GM23338 (cell line): ENCODE results near the gene NFAT5. TPM values are rescaled to one million over a fixed set of nuclear protein-coding genes. Genes with fewer than 3 reads are reported as not detected.
"Not testable (repeated sequence)": the region's sequence is repeated elsewhere in the genome, so short reads cannot be mapped to it uniquely, and the experiment has no call there.

Source experiments
- ATAC-seq: fragments of 200-7000 bp; cut with Tn5 transposase; 3 replicates; pipeline ENCODE4 v1.9.1; 2020
- DNase-seq: peaks from one replicate; pipeline ENCODE4 v3.0.0-alpha.2; 2015; ENCODE audit warnings: low spot score
- H2AFZ ChIP-seq: fragments of 200-600 bp; sonication (generic); 2 replicates; pipeline ENCODE4 v1.8.0; 2016; ENCODE audit warnings: antibody characterized with exemption, mild to moderate bottlenecking, moderate library complexity
- H3F3A ChIP-seq: fragments of 200-600 bp; sonication (generic); replicated peaks from 2 replicates; pipeline ENCODE4 v1.8.0; 2017; ENCODE audit warnings: antibody characterized with exemption, mixed run types, low read depth
- H3K27ac ChIP-seq: fragments of 200-600 bp; sonication (generic); 2 replicates; pipeline ENCODE4 v1.6.1; 2016; ENCODE audit warnings: low read depth
- H3K27me3 ChIP-seq: fragments of 200-600 bp; sonication (generic); 2 replicates; pipeline ENCODE4 v1.8.0; 2016; ENCODE audit warnings: mild to moderate bottlenecking, mixed run types, moderate library complexity; ENCODE audit not compliant: insufficient read depth
- H3K36me3 ChIP-seq: fragments of 200-600 bp; sonication (generic); 2 replicates; pipeline ENCODE4 v1.8.0; 2016; ENCODE audit warnings: mild to moderate bottlenecking; ENCODE audit not compliant: insufficient read depth
- H3K4me1 ChIP-seq: fragments of 200-600 bp; sonication (generic); 2 replicates; pipeline ENCODE4 v1.8.0; 2016; ENCODE audit warnings: mild to moderate bottlenecking, moderate library complexity; ENCODE audit not compliant: insufficient read depth
- H3K4me2 ChIP-seq: fragments of 200-600 bp; sonication (generic); 2 replicates; pipeline ENCODE4 v1.7.1; 2017; ENCODE audit warnings: mixed run types
- H3K4me3 ChIP-seq: fragments of 200-600 bp; sonication (generic); 2 replicates; pipeline ENCODE4 v1.6.1; 2016; ENCODE audit warnings: mixed run types
- H3K79me2 ChIP-seq: fragments of 200-600 bp; sonication (generic); replicated peaks from 2 replicates; pipeline ENCODE4 v1.8.0; 2017; ENCODE audit warnings: mild to moderate bottlenecking; ENCODE audit not compliant: insufficient read depth
- H3K9me2 ChIP-seq: fragments of 200-600 bp; sonication (generic); 2 replicates; pipeline ENCODE4 v1.8.0; 2017; ENCODE audit not compliant: insufficient read depth
- H4K20me1 ChIP-seq: fragments of 200-600 bp; sonication (generic); replicated peaks from 2 replicates; pipeline ENCODE4 v1.8.0; 2017; ENCODE audit warnings: mild to moderate bottlenecking; ENCODE audit not compliant: insufficient read depth
- H3K27ac Mint-ChIP-seq: 2 replicates; pipeline ENCODE4 v1.8.0; 2020; ENCODE audit warnings: inconsistent platforms, mild to moderate bottlenecking, moderate library complexity, mixed read lengths
- H3K27me3 Mint-ChIP-seq: 3 replicates; pipeline ENCODE4 v1.8.0; 2022; ENCODE audit warnings: low read depth, mild to moderate bottlenecking, moderate library complexity, mixed read lengths, inconsistent platforms; ENCODE audit not compliant: insufficient read depth, poor library complexity
- H3K36me3 Mint-ChIP-seq: 3 replicates; pipeline ENCODE4 v1.8.0; 2021; ENCODE audit warnings: low read depth, mild to moderate bottlenecking, inconsistent platforms, moderate library complexity, mixed read lengths
- H3K4me1 Mint-ChIP-seq: 3 replicates; pipeline ENCODE4 v1.8.0; 2020; ENCODE audit warnings: mild to moderate bottlenecking, inconsistent platforms, mixed read lengths
- H3K4me3 Mint-ChIP-seq: 3 replicates; pipeline ENCODE4 v1.8.0; 2021; ENCODE audit warnings: moderate library complexity, mild to moderate bottlenecking, inconsistent platforms, mixed read lengths
- H3K9me3 Mint-ChIP-seq: 3 replicates; pipeline ENCODE4 v1.8.0; 2020; ENCODE audit warnings: moderate library complexity, mild to moderate bottlenecking, inconsistent platforms, mixed read lengths
- CREB1 ChIP-seq: fragments of 250-450 bp; sonication (Bioruptor Pico); IDR thresholded peaks from 2 replicates; pipeline ENCODE4 v1.5.0; 2020; ENCODE audit warnings: low read depth, mild to moderate bottlenecking, moderate library complexity
- ETS1 ChIP-seq: IDR thresholded peaks from 2 replicates; pipeline ENCODE4 v1.6.1; 2016; ENCODE audit warnings: antibody characterized with exemption
- EZH2 ChIP-seq: fragments of 200-600 bp; sonication (generic); IDR thresholded peaks from one replicate; pipeline ENCODE4 v1.8.0; 2017; ENCODE audit warnings: antibody characterized with exemption, mild to moderate bottlenecking, low read depth; ENCODE audit not compliant: unreplicated experiment
- EZH2phosphoT487 ChIP-seq: fragments of 200-600 bp; sonication (generic); IDR thresholded peaks from one replicate; pipeline ENCODE4 v1.8.1; 2018; ENCODE audit warnings: antibody characterized with exemption; ENCODE audit not compliant: unreplicated experiment
- JUNB ChIP-seq: IDR thresholded peaks from one replicate; pipeline ENCODE4 v1.6.1; 2016; ENCODE audit warnings: antibody characterized with exemption; ENCODE audit not compliant: unreplicated experiment
- NANOG ChIP-seq: IDR thresholded peaks from 2 replicates; pipeline ENCODE4 v1.6.1; 2016; ENCODE audit warnings: antibody characterized with exemption, borderline replicate concordance
- POLR2AphosphoS5 ChIP-seq: IDR thresholded peaks from 2 replicates; pipeline ENCODE4 v1.6.1; 2016; ENCODE audit warnings: antibody characterized with exemption, low read depth
- REST ChIP-seq: IDR thresholded peaks from one replicate; pipeline ENCODE4 v1.6.1; 2018; ENCODE audit warnings: antibody characterized with exemption; ENCODE audit not compliant: unreplicated experiment
- STAT1 ChIP-seq: IDR thresholded peaks from one replicate; pipeline ENCODE4 v1.6.1; 2016; ENCODE audit warnings: antibody characterized with exemption; ENCODE audit not compliant: unreplicated experiment
- ZNF114 ChIP-seq: fragments of 250-450 bp; sonication (Bioruptor Pico); IDR thresholded peaks from 2 replicates; pipeline ENCODE4 v1.5.0; 2020; ENCODE audit warnings: mild to moderate bottlenecking, moderate library complexity
- polyA plus RNA-seq: library from polyadenylated mRNA; unstranded; fragments of >200 nt; fragmentation: Nextera tagmentation; extraction: Ambion mirVana; gene quantifications from 2 replicates; pipeline ENCODE4 v1.2.1, GENCODE V29; 2016
- total RNA-seq: library from RNA; depleted of rRNA; stranded (reverse); fragments of >200 nt; shearing (Covaris generic); gene quantifications from 2 replicates; pipeline ENCODE4 v1.2.3, GENCODE V29; 2014
- TF ChIP-seq, protein P1 (sequence below): fragments of 250-450 bp; sonication (Bioruptor Pico); IDR thresholded peaks from 2 replicates; pipeline ENCODE4 v1.5.0; 2020; ENCODE audit warnings: mild to moderate bottlenecking, moderate library complexity

The NFAT5 gene
- total and polyA plus RNA-seq, 2 experiments from 2014 or later: 10.6 to 27.0 TPM

- not testable (repeated sequence) for H3K4me2 ChIP-seq, H3K27me3 Mint-ChIP-seq, H3F3A ChIP-seq, H4K20me1 ChIP-seq, H3K9me3 Mint-ChIP-seq, ATAC-seq, DNase-seq, H3K4me3 Mint-ChIP-seq, H3K9me2 ChIP-seq, H3K36me3 ChIP-seq, H3K4me3 ChIP-seq, H3K27ac Mint-ChIP-seq, H3K4me1 ChIP-seq, H2AFZ ChIP-seq, H3K79me2 ChIP-seq, H3K27ac ChIP-seq, H3K27me3 ChIP-seq, H3K36me3 Mint-ChIP-seq
- peaks cover 13% of the 10 kb centered on the region for H3K4me1 Mint-ChIP-seq
Observed at GRCh38 chr16:69517914-69518313, 47.9 kb upstream of the NFAT5 start.

DNA sequence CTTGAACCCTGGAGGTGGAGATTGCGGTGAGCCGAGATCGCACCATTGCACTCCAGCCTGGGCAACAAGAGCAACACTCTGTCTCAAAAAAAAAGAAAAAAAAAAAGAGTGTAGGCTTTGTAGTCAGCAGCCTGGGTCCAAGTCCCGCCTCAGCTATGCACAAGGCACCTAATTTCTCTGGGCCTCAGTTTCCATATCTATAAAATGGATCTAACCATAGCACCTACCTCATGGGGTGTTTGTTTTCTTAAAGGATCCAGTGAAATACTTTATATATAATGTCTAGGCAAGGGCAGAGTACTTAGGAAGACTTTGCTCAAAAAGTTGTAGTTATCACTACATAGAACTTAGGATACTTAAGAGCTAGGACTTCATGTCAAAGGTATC is 45.4 kb upstream of the NFAT5 start:
- Histone ChIP-seq H2AFZ (peak overlapping the region; percentile 92), H3K27ac (no peak overlapping the region), H3K9me2 (0 out of 2 replicates have a peak, but pooled peaks cover 2% of the 10 kb centered on the region), H3K4me3 (no peak overlapping the region), H3K4me2 (no peak overlapping the region), H3K79me2 (no peaks in the 10 kb centered on the region), H4K20me1 (no peaks in the 10 kb centered on the region), H3F3A (peaks cover 6% of the 10 kb centered on the region; the same call in 1 of the 2 replicates), H3K27me3 (no peaks in the 10 kb centered on the region), H3K36me3 (no peaks in the 10 kb centered on the region), H3K4me1 (peaks cover 6% of the 10 kb centered on the region)
- Mint-ChIP-seq H3K4me3 (no peak overlapping the region), H3K4me1 (peaks cover 13% of the 10 kb centered on the region), H3K9me3 (peaks cover 5% of the 10 kb centered on the region; the same call in 2 of the 3 replicates), H3K27ac (no peak overlapping the region), H3K36me3 (no peaks in the 10 kb centered on the region), H3K27me3 (peaks cover 7% of the 10 kb centered on the region)
- DNase-seq (no peak), ATAC-seq (no peak)
- TF ChIP-seq ETS1 (no peak), EZH2 (no peak), EZH2phosphoT487 (no peak), REST (no peak), NANOG (no peak), CREB1 (CRISPR knock-in tag) (no peak), JUNB (no peak), ZNF114 (no peak), POLR2AphosphoS5 (no peak), STAT1 (no peak)
- TF ChIP-seq, protein P1, sequence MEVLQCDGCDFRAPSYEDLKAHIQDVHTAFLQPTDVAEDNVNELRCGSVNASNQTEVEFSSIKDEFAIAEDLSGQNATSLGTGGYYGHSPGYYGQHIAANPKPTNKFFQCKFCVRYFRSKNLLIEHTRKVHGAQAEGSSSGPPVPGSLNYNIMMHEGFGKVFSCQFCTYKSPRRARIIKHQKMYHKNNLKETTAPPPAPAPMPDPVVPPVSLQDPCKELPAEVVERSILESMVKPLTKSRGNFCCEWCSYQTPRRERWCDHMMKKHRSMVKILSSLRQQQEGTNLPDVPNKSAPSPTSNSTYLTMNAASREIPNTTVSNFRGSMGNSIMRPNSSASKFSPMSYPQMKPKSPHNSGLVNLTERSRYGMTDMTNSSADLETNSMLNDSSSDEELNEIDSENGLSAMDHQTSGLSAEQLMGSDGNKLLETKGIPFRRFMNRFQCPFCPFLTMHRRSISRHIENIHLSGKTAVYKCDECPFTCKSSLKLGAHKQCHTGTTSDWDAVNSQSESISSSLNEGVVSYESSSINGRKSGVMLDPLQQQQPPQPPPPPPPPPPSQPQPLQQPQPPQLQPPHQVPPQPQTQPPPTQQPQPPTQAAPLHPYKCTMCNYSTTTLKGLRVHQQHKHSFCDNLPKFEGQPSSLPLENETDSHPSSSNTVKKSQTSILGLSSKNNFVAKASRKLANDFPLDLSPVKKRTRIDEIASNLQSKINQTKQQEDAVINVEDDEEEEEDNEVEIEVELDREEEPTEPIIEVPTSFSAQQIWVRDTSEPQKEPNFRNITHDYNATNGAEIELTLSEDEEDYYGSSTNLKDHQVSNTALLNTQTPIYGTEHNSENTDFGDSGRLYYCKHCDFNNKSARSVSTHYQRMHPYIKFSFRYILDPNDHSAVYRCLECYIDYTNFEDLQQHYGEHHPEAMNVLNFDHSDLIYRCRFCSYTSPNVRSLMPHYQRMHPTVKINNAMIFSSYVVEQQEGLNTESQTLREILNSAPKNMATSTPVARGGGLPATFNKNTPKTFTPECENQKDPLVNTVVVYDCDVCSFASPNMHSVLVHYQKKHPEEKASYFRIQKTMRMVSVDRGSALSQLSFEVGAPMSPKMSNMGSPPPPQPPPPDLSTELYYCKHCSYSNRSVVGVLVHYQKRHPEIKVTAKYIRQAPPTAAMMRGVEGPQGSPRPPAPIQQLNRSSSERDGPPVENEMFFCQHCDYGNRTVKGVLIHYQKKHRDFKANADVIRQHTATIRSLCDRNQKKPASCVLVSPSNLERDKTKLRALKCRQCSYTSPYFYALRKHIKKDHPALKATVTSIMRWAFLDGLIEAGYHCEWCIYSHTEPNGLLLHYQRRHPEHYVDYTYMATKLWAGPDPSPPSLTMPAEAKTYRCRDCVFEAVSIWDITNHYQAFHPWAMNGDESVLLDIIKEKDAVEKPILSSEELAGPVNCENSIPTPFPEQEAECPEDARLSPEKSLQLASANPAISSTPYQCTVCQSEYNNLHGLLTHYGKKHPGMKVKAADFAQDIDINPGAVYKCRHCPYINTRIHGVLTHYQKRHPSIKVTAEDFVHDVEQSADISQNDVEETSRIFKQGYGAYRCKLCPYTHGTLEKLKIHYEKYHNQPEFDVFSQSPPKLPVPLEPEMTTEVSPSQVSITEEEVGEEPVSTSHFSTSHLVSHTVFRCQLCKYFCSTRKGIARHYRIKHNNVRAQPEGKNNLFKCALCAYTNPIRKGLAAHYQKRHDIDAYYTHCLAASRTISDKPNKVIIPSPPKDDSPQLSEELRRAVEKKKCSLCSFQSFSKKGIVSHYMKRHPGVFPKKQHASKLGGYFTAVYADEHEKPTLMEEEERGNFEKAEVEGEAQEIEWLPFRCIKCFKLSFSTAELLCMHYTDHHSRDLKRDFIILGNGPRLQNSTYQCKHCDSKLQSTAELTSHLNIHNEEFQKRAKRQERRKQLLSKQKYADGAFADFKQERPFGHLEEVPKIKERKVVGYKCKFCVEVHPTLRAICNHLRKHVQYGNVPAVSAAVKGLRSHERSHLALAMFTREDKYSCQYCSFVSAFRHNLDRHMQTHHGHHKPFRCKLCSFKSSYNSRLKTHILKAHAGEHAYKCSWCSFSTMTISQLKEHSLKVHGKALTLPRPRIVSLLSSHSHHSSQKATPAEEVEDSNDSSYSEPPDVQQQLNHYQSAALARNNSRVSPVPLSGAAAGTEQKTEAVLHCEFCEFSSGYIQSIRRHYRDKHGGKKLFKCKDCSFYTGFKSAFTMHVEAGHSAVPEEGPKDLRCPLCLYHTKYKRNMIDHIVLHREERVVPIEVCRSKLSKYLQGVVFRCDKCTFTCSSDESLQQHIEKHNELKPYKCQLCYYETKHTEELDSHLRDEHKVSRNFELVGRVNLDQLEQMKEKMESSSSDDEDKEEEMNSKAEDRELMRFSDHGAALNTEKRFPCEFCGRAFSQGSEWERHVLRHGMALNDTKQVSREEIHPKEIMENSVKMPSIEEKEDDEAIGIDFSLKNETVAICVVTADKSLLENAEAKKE (CRISPR knock-in tag): no peak
